GM19043 (cell line): ENCODE data around the gene WIPF3.

Experiments used
- ATAC-seq: cut with Tn5 transposase; IDR thresholded peaks from one replicate; pipeline ENCODE4 v1.9.1; 2021; ENCODE audit warnings: low read depth; ENCODE audit not compliant: unreplicated experiment

Gene WIPF3

GRCh38 chr7:29898301-29898700, 92.0 kb downstream of the WIPF3 start:
- no peak for ATAC-seq

- no peak for ATAC-seq
Observed at GRCh38 chr7:29900745-29901144, 94.4 kb downstream of the WIPF3 start.

GRCh38 chr7:29906200-29907022, 100.1 kb downstream of the WIPF3 start:
- ATAC-seq: no peak

GRCh38 chr7:29914180-29914579, 107.9 kb downstream of the WIPF3 start:
- ATAC-seq: no peak

GRCh38 chr7:29915481-29916215, 109.3 kb downstream of the WIPF3 start:
- no peak for ATAC-seq

- no peak for ATAC-seq
Observed at GRCh38 chr7:29917641-29918040, 111.3 kb downstream of the WIPF3 start.

GRCh38 chr7:29918850-29919249, 112.5 kb downstream of the WIPF3 start:
- ATAC-seq: no peak

GRCh38 chr7:29919790-29920189, 113.5 kb downstream of the WIPF3 start:
- ATAC-seq: no peak

GRCh38 chr7:29920491-29920890, 114.2 kb downstream of the WIPF3 start:
- ATAC-seq: no peak

GRCh38 chr7:29921404-29922010, 115.2 kb downstream of the WIPF3 start:
- peak; percentile 94 for ATAC-seq

GRCh38 chr7:29922921-29923700, 116.8 kb downstream of the WIPF3 start:
- no peak for ATAC-seq

- no peak for ATAC-seq
Observed at GRCh38 chr7:29924006-29924405, 117.7 kb downstream of the WIPF3 start.

GRCh38 chr7:29924684-29925083, 118.4 kb downstream of the WIPF3 start:
- ATAC-seq: no peak

GRCh38 chr7:29926216-29926615, 119.9 kb downstream of the WIPF3 start:
- ATAC-seq: no peak

GRCh38 chr7:29926741-29927140, 120.4 kb downstream of the WIPF3 start:
- no peak for ATAC-seq

GRCh38 chr7:29929018-29929807, 122.9 kb downstream of the WIPF3 start:
- ATAC-seq: no peak

- no peak for ATAC-seq
Observed at GRCh38 chr7:29935111-29935510, 128.8 kb downstream of the WIPF3 start.

- ATAC-seq: no peak
Observed at GRCh38 chr7:29937132-29937531, 130.8 kb downstream of the WIPF3 start.

- no peak for ATAC-seq
Observed at GRCh38 chr7:29940199-29940598, 133.9 kb downstream of the WIPF3 start.

GRCh38 chr7:29945259-29945809, 139.0 kb downstream of the WIPF3 start:
- no peak for ATAC-seq
